Sigmoid colon (tissue), 3 donors: Measurements from ENCODE around the gene TOP1.

ENCODE experiments used
- CTCF ChIP-seq, 4 experiments: fragments of 450-650 bp in 3 of 4; fragments of 200-600 bp in 1 of 4; IDR thresholded peaks; one replicate each; pipeline ENCODE4 v1.5.1; 2016 to 2019; ENCODE audit warnings: antibody characterized with exemption in 4 of 4, mild to moderate bottlenecking in 3 of 4, moderate library complexity in 2 of 4
- POLR2A ChIP-seq, 2 donors: fragments of 450-650 bp; IDR thresholded peaks; one replicate each; pipeline ENCODE4 v1.6.1; 2016; ENCODE audit warnings: antibody characterized with exemption in 2 of 2, mild to moderate bottlenecking in 2 of 2, moderate library complexity in 2 of 2

GRCh38 chr20:41006126-41006935 lies 22.3 kb upstream of the TOP1 start:
- TF ChIP-seq CTCF (IDR thresholded peaks at IDR 0.05), result no peak
- TF ChIP-seq POLR2A (IDR thresholded peaks at IDR 0.05), result no peak
